Hepatocyte (in vitro differentiated cells): ENCODE measurements around the gene SETBP1. TPM values are rescaled to one million over a fixed set of nuclear protein-coding genes. Genes with fewer than 3 reads are reported as not detected.

Source experiments
- DNase-seq: peaks from one replicate; pipeline ENCODE4 v3.0.0-alpha.2; 2016; ENCODE audit warnings: low spot score
- H2AFZ ChIP-seq: fragments of 200-600 bp; sonication (generic); 2 replicates; pipeline ENCODE4 v1.6.0; 2016; ENCODE audit warnings: antibody characterized with exemption, mild to moderate bottlenecking
- H3K27ac ChIP-seq: fragments of 200-600 bp; sonication (generic); 2 replicates; pipeline ENCODE4 v1.5.1; 2016; ENCODE audit warnings: mild to moderate bottlenecking
- H3K27me3 ChIP-seq: fragments of 200-600 bp; sonication (generic); 2 replicates; pipeline ENCODE4 v1.6.1; 2016
- H3K36me3 ChIP-seq: fragments of 200-600 bp; sonication (generic); replicated peaks from 2 replicates; pipeline ENCODE4 v1.5.1; 2016; ENCODE audit warnings: low read depth; ENCODE audit not compliant: insufficient read depth
- H3K4me1 ChIP-seq: fragments of 200-600 bp; sonication (generic); 2 replicates; pipeline ENCODE4 v1.5.1; 2016; ENCODE audit warnings: mild to moderate bottlenecking, moderate library complexity; ENCODE audit not compliant: insufficient read depth
- H3K4me2 ChIP-seq: fragments of 200-600 bp; sonication (generic); 2 replicates; pipeline ENCODE4 v1.6.0; 2016
- H3K4me3 ChIP-seq: fragments of 200-600 bp; sonication (generic); 2 replicates; pipeline ENCODE4 v1.5.1; 2016; ENCODE audit warnings: mild to moderate bottlenecking
- H3K79me2 ChIP-seq: fragments of 200-600 bp; sonication (generic); 2 replicates; pipeline ENCODE4 v1.6.0; 2017; ENCODE audit warnings: mild to moderate bottlenecking
- H3K9me2 ChIP-seq: fragments of 200-600 bp; sonication (generic); replicated peaks from 2 replicates; pipeline ENCODE4 v1.6.0; 2017; ENCODE audit warnings: mild to moderate bottlenecking; ENCODE audit not compliant: insufficient read depth
- H3K9me3 ChIP-seq: fragments of 200-600 bp; sonication (generic); 2 replicates; pipeline ENCODE4 v1.5.1; 2016; ENCODE audit warnings: low read depth, mild to moderate bottlenecking
- H4K20me1 ChIP-seq: fragments of 200-600 bp; sonication (generic); 2 replicates; pipeline ENCODE4 v1.6.0; 2016; ENCODE audit warnings: mild to moderate bottlenecking; ENCODE audit not compliant: insufficient read depth, poor library complexity, severe bottlenecking
- CTCF ChIP-seq: fragments of 200-600 bp; sonication (generic); IDR thresholded peaks from 2 replicates; pipeline ENCODE4 v1.5.1; 2016; ENCODE audit warnings: antibody characterized with exemption, mild to moderate bottlenecking; ENCODE audit not compliant: poor library complexity
- EZH2 ChIP-seq: fragments of 200-600 bp; sonication (generic); IDR thresholded peaks from 2 replicates; pipeline ENCODE4 v1.6.1; 2016; ENCODE audit warnings: antibody characterized with exemption, mild to moderate bottlenecking, borderline replicate concordance
- EZH2phosphoT487 ChIP-seq: fragments of 200-600 bp; sonication (generic); IDR thresholded peaks from one replicate; pipeline ENCODE4 v1.6.1; 2018; ENCODE audit warnings: antibody characterized with exemption, mild to moderate bottlenecking, low read depth, moderate library complexity; ENCODE audit not compliant: unreplicated experiment, severe bottlenecking
- WGBS: methylation state at CpG from one replicate; pipeline ENCODE4 v1.1.6; 2016; ENCODE audit warnings: low lambda C conversion rate; ENCODE audit errors: missing lambda C conversion rate; 5-methylcytosine and 5-hydroxymethylcytosine counted together
- polyA plus RNA-seq: library from polyadenylated mRNA; unstranded; fragments of >200 nt; fragmentation: Nextera tagmentation; extraction: Ambion mirVana; gene quantifications from 2 replicates; pipeline ENCODE4 v1.2.1, GENCODE V29; 2016
- total RNA-seq: library from RNA; depleted of rRNA; stranded (reverse); fragments of >200 nt; gene quantifications from 2 replicates; pipeline ENCODE4 v1.2.3, GENCODE V29; 2014

Gene SETBP1
- total and polyA plus RNA-seq, 2 experiments from 2014 or later: 10.3 to 21.1 TPM

- WGBS: 97% methylated on average over 4 of the region's 4 CpGs
- no peak overlapping the region for H3K4me2 ChIP-seq
- H3K27ac ChIP-seq: no peak overlapping the region
- TF ChIP-seq EZH2phosphoT487 (no peak), CTCF (no peak), EZH2 (no peak)
- H2AFZ ChIP-seq: no peak overlapping the region
- H4K20me1 ChIP-seq: peaks cover 2% of the 10 kb centered on the region
- no peaks in the 10 kb centered on the region for H3K9me3 ChIP-seq
- no peak overlapping the region for H3K4me3 ChIP-seq
- DNase-seq: no peak
- H3K4me1 ChIP-seq: peaks cover 10% of the 10 kb centered on the region
- no peaks in the 10 kb centered on the region for H3K36me3 ChIP-seq
- H3K9me2 ChIP-seq: no peaks in the 10 kb centered on the region
- H3K27me3 ChIP-seq: no peaks in the 10 kb centered on the region
- peaks cover 27% of the 10 kb centered on the region for H3K79me2 ChIP-seq
Observed at GRCh38 chr18:44911260-44911659, 230.6 kb downstream of the SETBP1 start.

GRCh38 chr18:44911773-44912172 is 231.1 kb downstream of the SETBP1 start:
- Histone ChIP-seq H3K36me3 (no peaks in the 10 kb centered on the region), H3K27ac (no peak overlapping the region), H2AFZ (no peak overlapping the region), H3K27me3 (no peaks in the 10 kb centered on the region), H3K9me2 (no peaks in the 10 kb centered on the region), H3K9me3 (no peaks in the 10 kb centered on the region), H4K20me1 (peaks cover 2% of the 10 kb centered on the region), H3K4me2 (no peak overlapping the region), H3K4me3 (no peak overlapping the region), H3K4me1 (peaks cover 15% of the 10 kb centered on the region), H3K79me2 (peaks cover 27% of the 10 kb centered on the region)
- TF ChIP-seq EZH2phosphoT487 (no peak), CTCF (no peak), EZH2 (no peak)
- no peak for DNase-seq
- WGBS: 96% methylated on average over 3 of the region's 3 CpGs

GRCh38 chr18:44912740-44913478 is 232.2 kb downstream of the SETBP1 start:
- no peak for TF ChIP-seq EZH2
- no peak for TF ChIP-seq EZH2phosphoT487
- TF ChIP-seq CTCF: no peak
- H3K9me2 ChIP-seq: no peaks in the 10 kb centered on the region
- H3K27ac ChIP-seq: no peak overlapping the region
- H3K27me3 ChIP-seq: no peaks in the 10 kb centered on the region
- no peaks in the 10 kb centered on the region for H3K9me3 ChIP-seq
- no peak for DNase-seq
- H4K20me1 ChIP-seq: no peaks in the 10 kb centered on the region
- H3K79me2 ChIP-seq: peaks cover 27% of the 10 kb centered on the region
- no peak overlapping the region for H3K4me3 ChIP-seq
- no peak overlapping the region for H3K4me2 ChIP-seq
- H3K4me1 ChIP-seq: peaks cover 26% of the 10 kb centered on the region
- H2AFZ ChIP-seq: no peak overlapping the region
- 96% methylated on average over 6 of the region's 6 CpGs for WGBS
- H3K36me3 ChIP-seq: no peaks in the 10 kb centered on the region
